ENCODE data around the gene ITGAL. TPM values are rescaled to one million over a fixed set of nuclear protein-coding genes. Genes with fewer than 3 reads are reported as not detected.
A peak's percentile ranks its signal among the peaks of the same experiment; 100 is the strongest.

The ITGAL gene
- polyA plus RNA-seq, 1 donor (not counting 4 experiments of a cell fraction or from before 2014, with no cell fraction given): not detected

DNA sequence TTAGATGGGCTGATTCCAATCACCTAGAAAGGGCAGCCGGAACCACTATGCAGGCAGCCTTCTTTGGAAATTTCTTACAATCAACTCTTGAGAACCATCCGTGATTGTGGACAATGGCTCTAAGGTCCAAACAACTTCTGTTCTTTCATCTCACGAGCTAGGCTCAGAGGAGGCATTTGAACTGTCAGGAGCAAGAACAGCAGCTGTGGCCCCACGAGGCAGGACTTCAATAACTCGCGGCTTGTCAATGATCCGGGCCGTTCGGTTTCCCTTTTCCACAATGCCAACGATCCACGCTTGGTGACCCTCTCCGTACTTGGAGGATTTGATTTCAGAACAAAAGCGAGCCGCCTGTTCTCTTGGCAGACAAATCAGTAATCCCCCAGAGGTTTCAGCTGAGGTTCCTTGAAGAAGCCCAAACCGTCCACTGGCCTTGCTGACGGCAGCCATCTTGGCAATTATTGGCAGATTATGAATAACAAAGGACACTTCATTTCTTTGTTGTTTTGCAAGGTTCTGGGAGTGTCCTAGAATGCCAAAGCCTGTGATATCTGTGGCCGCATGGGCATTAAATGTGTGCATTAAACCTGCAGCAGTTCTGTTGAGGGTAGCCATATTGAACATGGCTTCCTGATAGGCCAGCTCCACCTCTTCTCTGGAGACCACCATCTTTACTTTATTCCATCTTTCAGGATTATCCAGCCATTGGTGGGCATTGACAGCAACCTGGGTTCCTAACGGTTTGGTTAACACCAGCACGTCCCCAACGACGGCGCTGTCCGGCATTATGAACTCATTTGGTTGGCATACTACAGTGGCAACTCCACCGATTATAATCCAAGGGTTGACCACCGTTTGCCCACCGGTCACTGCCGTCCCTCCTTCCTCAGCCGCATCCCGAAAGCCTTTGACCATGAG lies 28.1 kb upstream of the ITGAL start:
- Histone ChIP-seq H3K9ac (ENCODE audit: control insufficient read depth, extremely low read depth, insufficient read depth, low read length) (peak overlapping the region; percentile 96), H3K27ac (ENCODE audit: control insufficient read depth, insufficient read depth, low read length) (peak overlapping the region; percentile 89), H3K4me3 (ENCODE audit: control insufficient read depth in 2 of 3, extremely low read depth in 1 of 3, insufficient read depth in 2 of 3, low read depth in 1 of 3, low read length in 3 of 3) (peak overlapping the region; percentile 80 to 94 (median 93)), H3K79me2 (ENCODE audit: control insufficient read depth, insufficient read depth, low read length) (peaks cover 13% of the 10 kb centered on the region), H4K20me1 (ENCODE audit: control insufficient read depth, extremely low read depth, insufficient read depth, low read length) (no peaks in the 10 kb centered on the region), H3K4me1 (ENCODE audit: control insufficient read depth, extremely low read depth, insufficient read depth, low read length) (peaks cover 17% of the 10 kb centered on the region), H2AFZ (ENCODE audit: control insufficient read depth, low read length) (peak overlapping the region; percentile 90), H3K4me2 (ENCODE audit: control insufficient read depth, extremely low read depth, insufficient read depth, low read depth, low read length) (peak overlapping the region; percentile 80), H3K27me3 (ENCODE audit: control insufficient read depth, extremely low read depth, insufficient read depth, low read length) (no peaks in the 10 kb centered on the region), H3K9me1 (ENCODE audit: control insufficient read depth, extremely low read depth, insufficient read depth, low read length) (no peaks in the 10 kb centered on the region), H3K9me3 (ENCODE audit: control insufficient read depth, low read depth, low read length) (no peaks in the 10 kb centered on the region), H3K36me3 (ENCODE audit: control insufficient read depth in 2 of 2, extremely low read depth in 1 of 2, insufficient read depth in 2 of 2, low read length in 2 of 2) (peaks cover 0 to 16% of the 10 kb centered on the region in 2 experiments)
- no peak for FAIRE-seq
- no peak for TF ChIP-seq EZH2 (IDR thresholded peaks at IDR 0.05; ENCODE audit: low read length)
- TF ChIP-seq, protein P1, sequence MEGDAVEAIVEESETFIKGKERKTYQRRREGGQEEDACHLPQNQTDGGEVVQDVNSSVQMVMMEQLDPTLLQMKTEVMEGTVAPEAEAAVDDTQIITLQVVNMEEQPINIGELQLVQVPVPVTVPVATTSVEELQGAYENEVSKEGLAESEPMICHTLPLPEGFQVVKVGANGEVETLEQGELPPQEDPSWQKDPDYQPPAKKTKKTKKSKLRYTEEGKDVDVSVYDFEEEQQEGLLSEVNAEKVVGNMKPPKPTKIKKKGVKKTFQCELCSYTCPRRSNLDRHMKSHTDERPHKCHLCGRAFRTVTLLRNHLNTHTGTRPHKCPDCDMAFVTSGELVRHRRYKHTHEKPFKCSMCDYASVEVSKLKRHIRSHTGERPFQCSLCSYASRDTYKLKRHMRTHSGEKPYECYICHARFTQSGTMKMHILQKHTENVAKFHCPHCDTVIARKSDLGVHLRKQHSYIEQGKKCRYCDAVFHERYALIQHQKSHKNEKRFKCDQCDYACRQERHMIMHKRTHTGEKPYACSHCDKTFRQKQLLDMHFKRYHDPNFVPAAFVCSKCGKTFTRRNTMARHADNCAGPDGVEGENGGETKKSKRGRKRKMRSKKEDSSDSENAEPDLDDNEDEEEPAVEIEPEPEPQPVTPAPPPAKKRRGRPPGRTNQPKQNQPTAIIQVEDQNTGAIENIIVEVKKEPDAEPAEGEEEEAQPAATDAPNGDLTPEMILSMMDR (optimal IDR thresholded peaks at IDR 0.05 in 1 of 3, IDR thresholded peaks at IDR 0.05 in 1 of 3, conservative IDR thresholded peaks at IDR 0.05 in 1 of 3; ENCODE audit: extremely low read depth in 1 of 3, insufficient read depth in 2 of 3, low read length in 3 of 3): no peak
- dilution Hi-C loops (cut with MboI; ENCODE audit: extremely low pct_ligation_motif_present, low sequenced_read_pairs): no loop called here
- no peak for DNase-seq (ENCODE audit: low read depth, low spot score)

DNA sequence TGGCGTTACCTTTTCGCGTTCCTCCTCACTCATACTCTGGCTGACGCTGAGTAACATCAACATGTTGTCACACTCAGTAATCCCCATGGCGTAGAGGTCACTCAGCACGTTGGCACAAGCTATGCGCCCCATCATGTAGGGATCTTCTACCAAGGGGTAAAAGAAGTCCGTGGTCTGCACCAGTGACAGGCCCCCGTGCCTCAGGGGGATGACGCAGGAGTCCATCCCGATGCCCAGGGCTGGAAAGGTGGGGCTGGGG lies 27.5 kb upstream of the ITGAL start:
- peak overlapping the region; percentile 80 for H3K4me2 ChIP-seq (ENCODE audit: control insufficient read depth, extremely low read depth, insufficient read depth, low read depth, low read length)
- H3K79me2 ChIP-seq (ENCODE audit: control insufficient read depth, insufficient read depth, low read length): peaks cover 13% of the 10 kb centered on the region
- H3K27me3 ChIP-seq (ENCODE audit: control insufficient read depth, extremely low read depth, insufficient read depth, low read length): no peaks in the 10 kb centered on the region
- peaks cover 0 to 16% of the 10 kb centered on the region in 2 experiments for H3K36me3 ChIP-seq (ENCODE audit: control insufficient read depth in 2 of 2, extremely low read depth in 1 of 2, insufficient read depth in 2 of 2, low read length in 2 of 2)
- peak overlapping the region; percentile 80 to 94 (median 93) for H3K4me3 ChIP-seq (ENCODE audit: control insufficient read depth in 2 of 3, extremely low read depth in 1 of 3, insufficient read depth in 2 of 3, low read depth in 1 of 3, low read length in 3 of 3)
- DNase-seq (ENCODE audit: low read depth, low spot score) (no peak), FAIRE-seq (no peak)
- H3K9ac ChIP-seq (ENCODE audit: control insufficient read depth, extremely low read depth, insufficient read depth, low read length): peak overlapping the region; percentile 96
- TF ChIP-seq EZH2 (IDR thresholded peaks at IDR 0.05; ENCODE audit: low read length): no peak
- TF ChIP-seq, protein P1 (optimal IDR thresholded peaks at IDR 0.05 in 1 of 3, IDR thresholded peaks at IDR 0.05 in 1 of 3, conservative IDR thresholded peaks at IDR 0.05 in 1 of 3; ENCODE audit: extremely low read depth in 1 of 3, insufficient read depth in 2 of 3, low read length in 3 of 3): no peak
- no peaks in the 10 kb centered on the region for H3K9me1 ChIP-seq (ENCODE audit: control insufficient read depth, extremely low read depth, insufficient read depth, low read length)
- H4K20me1 ChIP-seq (ENCODE audit: control insufficient read depth, extremely low read depth, insufficient read depth, low read length): no peaks in the 10 kb centered on the region
- peaks cover 17% of the 10 kb centered on the region for H3K4me1 ChIP-seq (ENCODE audit: control insufficient read depth, extremely low read depth, insufficient read depth, low read length)
- no peaks in the 10 kb centered on the region for H3K9me3 ChIP-seq (ENCODE audit: control insufficient read depth, low read depth, low read length)
- peak overlapping the region; percentile 89 for H3K27ac ChIP-seq (ENCODE audit: control insufficient read depth, insufficient read depth, low read length)
- peak overlapping the region; percentile 90 for H2AFZ ChIP-seq (ENCODE audit: control insufficient read depth, low read length)
- dilution Hi-C loops (cut with MboI; ENCODE audit: extremely low pct_ligation_motif_present, low sequenced_read_pairs): no loop called here

Measured in keratinocyte (primary cell).